AG08396 (cell line): ENCODE results near the gene SLC25A10.
A peak's percentile ranks its signal among the peaks of the same experiment; 100 is the strongest.

ENCODE experiments used
- DNase-seq: peaks from one replicate; pipeline ENCODE4 v3.0.0; 2012; ENCODE audit warnings: low spot score, mixed read lengths

The SLC25A10 gene

DNA sequence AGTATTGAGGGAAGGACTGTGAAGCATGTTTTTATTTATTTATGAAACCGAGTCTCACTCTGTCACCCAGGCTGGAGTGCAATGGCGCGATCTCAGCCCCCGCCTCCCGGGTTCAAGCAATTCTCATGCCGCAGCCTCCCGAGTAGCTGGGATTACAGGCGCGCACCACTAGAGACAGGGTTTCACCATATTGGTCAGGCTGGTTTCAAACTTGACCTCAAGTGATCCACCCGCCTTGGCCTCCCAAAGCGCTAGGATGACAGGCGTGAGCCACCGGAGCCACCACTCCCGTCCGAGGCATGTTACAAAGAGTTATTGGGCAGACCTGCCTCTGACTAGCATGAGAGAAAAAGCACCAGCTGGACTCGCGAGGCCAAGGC lies 5.9 kb upstream of the SLC25A10 start:
- DNase-seq: no peak

DNA sequence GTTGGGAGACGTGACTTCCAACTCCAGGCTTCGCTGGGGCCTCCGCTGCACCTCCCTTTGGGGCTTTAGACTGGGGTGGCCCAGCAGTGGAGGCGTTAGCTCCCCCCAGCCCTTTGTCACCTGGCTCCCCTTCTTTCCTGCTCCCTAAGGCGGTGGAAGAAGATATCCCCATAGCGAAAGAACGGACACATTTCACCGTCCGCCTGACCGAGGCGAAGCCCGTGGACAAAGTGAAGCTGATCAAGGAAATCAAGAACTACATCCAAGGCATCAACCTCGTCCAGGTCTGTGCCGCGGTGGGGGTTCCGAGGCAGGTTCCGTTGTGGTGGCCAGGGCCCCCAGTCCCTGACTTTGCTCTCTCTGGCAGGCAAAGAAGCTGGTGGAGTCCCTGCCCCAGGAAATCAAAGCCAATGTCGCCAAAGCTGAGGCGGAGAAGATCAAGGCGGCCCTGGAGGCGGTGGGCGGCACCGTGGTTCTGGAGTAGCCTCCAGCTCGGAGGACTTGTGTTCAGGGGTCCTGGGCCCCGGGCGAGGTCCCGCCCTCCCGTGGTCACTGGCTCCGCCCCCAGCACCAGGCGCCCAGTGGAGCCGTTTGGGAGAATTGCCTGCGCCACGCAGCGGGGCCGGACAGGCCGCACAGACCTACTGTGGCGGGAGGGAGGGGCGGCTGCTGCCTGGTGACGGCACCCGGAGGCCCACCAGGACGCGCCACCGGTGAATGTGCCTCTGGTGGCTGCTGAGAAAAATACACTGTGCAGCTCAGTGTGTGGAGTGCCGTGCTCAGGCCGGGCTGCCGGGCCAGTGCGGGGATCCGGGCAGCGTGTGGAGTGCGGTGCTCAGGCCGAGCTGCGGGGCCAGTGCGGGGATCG lies 5.1 kb upstream of the SLC25A10 start:
- DNase-seq: no peak

DNA sequence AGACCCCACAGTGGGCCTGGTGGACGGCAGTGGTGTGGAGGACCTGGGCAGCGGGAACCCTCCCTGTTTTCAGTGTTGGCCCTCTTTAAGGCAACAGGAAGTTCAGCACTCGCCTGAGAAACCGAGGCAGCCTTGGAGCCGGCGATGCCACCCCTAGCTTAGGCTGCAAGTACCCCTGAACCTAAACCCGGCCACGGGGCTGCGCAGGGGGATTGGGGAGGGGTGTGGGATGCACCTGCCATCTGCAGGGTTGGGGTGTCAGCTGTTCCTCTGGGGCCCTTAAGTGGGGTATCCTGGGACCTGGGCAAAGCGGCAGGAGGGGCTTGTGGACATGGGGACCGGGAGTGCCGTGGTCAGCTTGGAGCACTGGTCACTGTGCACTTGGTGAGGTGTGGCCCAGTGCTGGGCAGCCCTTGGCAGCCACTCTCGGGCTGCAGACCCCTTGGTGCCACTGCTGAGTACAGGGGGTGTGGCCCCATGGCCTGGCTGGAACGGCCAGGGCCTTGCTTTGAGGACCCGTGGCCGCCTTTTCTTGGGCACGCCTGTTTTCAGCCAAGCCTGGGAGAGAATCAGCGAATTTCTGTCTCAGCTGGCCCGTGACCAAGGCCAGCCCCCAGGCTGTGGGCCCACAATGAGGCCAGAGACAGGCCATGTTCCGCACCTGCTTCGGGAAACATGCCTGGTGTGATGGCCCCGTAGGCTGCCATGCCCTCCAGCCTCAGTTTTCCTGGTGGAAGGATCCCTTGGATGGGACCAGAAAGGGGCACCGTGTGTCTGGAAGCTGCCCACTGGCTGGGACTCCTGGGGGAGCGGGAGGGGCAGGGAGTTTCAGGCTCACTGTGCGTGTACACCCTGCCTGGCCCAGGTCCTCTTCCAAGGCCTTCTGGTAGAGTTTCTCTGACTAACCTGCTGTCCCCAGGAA lies 4.1 kb upstream of the SLC25A10 start:
- no peak for DNase-seq

DNA sequence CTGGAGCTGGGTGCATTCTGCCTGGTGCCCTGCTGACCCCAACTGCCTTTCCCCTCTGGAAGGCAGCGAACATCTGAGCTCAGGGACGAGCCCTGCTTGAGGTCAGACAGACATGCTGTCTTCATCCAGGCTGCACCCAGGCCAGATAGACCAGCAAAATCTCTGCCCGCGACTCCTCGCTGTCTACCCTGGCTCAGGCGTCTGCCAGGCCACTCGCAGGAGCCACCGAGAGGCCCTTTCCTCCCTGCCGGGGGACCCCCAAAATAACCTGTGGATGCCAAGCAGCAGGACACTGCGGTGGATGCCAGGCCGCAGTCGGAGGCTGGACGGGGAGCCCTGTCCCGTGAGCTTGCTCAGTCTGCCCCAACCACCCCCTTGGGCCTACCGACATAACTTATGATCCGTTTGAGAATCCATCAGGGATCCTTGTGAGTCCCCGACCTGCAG lies 3.3 kb upstream of the SLC25A10 start:
- DNase-seq: no peak

DNA sequence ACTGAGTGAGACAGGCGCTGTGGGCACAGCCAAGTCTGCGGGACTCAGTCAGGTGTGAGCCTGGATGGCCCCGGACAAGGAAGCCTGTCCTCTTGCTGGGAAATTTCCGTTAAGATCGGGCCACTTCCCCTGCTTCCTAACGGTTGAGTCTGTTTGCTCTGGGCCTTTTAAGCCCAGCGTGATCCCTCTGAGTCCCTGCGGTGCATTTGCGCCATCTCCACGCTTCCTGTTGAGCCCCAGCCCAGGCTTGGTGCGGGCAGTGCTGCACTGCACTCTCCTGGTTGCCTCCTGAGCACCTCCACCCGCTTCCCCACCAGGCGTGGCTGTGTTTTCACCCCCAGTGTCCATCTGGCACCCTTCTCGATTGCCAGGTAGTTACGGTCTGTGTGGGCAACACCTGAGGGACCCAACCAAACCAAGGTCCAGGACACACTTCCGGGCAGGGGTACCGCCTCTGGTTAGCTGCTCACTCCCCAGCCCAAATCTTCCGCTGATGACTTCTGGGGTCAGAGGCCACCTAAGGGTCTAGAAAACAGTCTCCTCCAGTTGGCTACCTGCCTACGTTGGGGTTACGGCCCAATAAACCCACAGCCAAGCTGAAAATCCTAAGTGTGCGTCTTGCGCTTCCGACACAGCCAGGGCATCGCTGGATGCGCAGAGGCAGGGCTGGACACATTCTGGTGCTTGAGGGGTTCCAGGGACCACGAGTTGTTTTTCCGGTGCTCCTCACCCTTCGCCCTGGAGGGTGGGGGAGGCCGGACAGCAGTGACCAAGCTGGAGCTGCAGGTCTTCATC lies 1.4 kb upstream of the SLC25A10 start:
- no peak for DNase-seq

DNA sequence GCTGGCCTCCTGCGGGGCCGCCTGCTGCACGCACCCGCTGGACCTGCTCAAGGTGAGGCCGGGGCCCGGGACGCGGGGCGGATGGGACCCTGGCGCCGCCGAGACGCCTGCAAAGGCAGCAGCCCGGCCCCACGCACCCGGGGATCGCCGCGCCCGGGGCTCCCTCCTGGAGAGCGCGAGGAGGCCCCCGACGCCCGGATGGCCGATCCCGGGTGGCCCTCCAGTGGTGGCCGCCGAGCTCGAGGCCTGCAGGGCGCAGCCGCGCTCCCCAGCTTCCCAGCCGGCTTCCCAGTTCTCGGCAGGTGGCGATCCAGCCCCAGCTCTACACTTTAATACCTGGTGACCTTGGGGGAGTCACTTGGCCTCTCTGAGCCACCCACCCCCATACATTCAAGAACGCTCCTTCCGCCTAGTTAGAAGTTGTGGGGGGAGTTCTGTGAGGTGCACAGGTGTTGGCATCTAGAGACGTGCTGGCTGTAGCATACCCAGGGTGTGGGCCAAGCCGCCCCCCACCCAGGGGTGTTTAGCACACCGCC lies 452 bp downstream of the SLC25A10 start:
- DNase-seq: peak; percentile 87

DNA sequence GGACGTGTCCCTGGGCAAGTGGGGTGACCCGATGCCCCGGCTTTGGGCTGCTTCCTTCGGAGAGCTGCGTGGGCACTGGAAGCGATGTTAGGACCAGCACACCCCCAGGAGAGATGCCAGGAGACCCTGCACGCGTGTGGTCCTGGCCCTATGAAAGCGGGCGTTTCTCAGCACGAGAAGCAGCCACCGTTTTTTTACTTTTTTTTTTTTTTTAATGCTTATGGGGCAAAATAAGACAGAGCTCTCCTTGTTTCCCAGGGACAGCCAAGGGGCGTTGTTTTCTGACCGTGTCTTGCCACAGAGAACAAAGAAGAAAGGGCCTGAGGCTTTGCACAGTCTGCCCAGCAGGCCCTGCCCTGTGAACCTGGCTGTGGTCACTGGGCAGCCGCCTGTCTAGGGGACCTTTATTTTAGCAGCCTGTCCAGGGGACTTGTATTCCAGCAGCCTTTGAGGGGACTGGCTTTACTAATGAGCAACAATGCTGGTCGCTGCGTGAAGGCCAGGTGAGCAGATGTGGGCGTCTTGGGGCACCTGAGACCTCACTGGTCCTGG lies 996 bp downstream of the SLC25A10 start:
- no peak for DNase-seq

DNA sequence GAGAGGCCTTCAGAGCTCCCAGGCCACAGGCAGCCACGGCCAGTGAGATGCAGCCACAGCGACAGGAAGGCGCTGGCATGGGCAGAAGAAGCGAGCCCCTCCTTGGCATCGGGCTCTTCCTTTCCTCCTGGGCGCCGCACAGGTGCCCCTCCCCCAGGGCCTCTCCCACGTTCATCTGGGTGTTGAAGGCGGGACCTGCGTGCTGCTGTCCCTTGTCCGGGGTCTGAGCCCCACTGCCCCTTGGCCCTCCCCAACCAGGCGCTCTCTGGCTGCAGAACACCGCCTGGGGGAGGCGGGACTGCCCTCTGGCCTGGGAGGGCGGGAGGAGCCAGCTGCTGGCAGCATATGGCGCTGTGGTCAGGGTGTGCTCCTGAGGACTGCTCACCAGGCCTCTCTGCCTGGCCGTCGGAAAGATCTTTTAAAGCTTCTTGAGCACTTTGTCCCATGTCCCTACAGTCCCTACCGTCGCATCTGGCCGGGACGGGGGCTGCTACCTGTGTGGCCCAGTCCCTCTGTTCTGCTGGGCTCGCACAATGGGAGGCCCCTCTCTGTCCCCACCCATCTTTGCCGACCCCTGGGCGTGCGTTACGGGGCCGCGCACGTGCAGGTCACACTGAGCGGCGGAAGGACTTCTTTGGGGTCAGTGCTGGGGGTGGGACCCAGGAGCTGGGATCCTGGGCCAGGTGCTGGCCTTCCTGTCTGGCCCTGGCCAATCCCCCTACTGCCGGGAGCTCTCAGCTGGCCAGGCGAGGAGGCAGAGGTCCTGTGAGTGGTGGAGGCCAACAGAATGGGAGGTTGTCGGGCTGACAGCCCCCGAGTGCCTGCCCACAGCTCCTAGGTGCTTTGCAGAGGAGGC lies 1.7 kb downstream of the SLC25A10 start:
- DNase-seq: no peak

DNA sequence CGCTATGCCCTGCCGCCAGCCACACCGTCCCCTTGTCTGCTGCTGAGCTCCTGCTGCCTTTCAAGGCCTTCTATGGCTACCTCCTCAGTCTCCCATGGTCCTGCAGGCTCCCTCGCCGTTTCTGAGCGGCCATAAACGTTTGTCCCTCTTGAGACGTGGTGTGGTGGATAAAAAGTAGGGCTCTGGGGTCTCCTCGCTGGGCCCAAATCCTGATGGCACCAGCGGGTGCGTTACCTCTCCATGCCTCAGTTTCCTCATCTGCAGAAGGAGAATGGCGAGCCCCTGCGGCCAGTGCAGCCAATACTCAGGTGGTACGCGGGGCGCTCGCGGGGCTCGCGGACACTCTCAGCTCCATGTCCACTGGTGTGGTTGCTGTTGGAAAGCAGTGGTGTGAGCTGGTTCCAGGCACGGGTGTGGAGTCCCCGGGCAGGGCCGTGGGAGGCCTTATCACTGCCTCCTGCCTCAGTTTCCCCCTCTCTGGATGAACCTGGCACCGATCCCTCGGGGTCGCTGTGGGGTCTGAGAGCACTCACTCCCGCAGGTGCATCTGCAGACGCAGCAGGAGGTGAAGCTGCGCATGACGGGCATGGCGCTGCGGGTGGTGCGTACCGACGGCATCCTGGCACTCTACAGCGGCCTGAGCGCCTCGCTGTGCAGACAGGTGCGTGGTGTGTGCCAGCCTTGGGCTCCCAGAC lies 2.5 kb downstream of the SLC25A10 start:
- no peak for DNase-seq

DNA sequence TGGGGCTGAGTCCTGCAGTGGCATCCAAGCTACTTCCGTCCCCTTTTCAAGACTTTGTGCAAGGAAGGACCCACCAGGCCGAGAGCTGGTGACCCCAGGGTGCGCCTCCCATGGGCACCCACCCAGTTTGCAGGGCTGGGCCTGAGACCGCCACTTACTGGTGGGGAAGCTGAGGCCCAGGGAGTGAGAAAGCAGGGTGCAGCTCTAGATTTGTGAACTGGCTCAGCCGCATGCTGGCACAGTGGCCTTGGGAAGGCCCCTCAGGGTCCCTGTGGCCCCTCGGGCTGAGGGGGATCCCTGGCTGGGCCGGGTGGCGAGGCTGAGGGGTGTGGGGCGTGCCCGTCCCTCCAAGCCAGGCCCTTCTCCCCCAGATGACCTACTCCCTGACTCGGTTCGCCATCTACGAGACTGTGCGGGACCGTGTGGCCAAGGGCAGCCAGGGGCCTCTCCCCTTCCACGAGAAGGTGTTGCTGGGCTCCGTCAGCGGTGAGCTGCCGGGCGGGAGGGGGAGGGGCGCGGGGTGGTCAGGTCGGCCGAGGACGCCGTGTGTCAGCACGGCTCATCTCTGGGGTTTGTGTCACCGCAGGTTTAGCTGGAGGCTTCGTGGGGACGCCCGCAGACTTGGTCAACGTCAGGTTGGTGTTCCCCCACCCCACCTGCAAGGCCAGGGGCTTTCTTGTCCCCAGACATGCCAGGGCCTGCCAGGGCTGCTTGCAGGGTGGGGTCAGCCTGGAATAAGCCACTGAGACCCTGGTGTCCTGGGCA lies 3.2 kb downstream of the SLC25A10 start:
- DNase-seq: no peak

DNA sequence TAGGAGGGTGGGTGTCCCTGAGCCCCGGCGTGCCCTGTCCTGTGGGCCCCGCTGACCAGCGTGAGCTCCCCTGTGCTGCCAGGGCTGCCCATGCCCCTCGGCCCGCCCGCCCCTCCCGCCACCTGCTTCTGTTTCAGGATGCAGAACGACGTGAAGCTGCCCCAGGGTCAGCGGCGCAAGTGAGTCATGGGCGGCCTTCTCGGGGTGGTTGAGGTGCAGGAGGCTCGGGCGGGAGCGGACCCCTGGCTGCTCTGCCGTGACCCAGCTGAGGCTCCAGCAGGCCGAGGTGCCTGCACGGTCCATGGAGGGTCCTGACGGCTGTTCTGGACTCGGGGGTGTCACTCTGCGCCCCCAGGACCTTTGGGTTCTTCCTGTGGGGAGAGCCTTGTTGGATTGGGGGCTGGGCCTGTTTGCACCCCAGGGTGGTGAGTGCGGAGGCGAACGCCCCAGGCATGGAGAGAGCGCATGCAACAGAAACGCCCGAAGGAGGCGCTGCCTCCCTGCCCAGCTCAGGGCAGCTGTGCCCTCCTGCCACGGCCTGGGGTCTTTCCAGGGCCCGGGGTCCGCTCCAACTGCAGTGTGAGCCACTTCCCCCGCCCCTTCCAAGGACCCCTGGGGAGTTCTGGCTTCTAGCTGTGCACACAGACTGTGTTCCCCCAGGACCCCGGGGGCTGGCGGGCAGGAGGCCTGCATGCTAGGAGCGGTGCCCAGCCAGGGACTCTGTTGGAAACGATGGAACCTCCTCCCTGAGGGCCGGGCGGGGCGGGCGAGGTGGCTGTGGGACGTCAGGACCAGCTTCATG lies 4.0 kb downstream of the SLC25A10 start:
- no peak for DNase-seq

DNA sequence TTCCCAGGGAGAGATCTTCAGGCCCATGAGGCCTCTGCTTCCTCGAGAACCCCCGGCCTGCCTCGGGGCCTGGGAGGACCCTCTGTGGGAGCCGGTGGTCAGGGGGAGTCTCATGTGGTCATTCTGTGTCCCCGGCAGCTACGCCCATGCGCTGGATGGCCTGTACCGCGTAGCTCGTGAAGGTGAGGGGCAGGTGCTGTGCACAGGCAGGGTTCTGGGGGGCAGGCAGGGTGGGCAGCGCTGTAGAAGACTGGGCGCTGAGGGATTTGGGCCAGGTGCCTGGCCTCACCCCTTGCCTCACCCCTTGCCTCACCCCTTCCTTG lies 4.6 kb downstream of the SLC25A10 start:
- DNase-seq: no peak

DNA sequence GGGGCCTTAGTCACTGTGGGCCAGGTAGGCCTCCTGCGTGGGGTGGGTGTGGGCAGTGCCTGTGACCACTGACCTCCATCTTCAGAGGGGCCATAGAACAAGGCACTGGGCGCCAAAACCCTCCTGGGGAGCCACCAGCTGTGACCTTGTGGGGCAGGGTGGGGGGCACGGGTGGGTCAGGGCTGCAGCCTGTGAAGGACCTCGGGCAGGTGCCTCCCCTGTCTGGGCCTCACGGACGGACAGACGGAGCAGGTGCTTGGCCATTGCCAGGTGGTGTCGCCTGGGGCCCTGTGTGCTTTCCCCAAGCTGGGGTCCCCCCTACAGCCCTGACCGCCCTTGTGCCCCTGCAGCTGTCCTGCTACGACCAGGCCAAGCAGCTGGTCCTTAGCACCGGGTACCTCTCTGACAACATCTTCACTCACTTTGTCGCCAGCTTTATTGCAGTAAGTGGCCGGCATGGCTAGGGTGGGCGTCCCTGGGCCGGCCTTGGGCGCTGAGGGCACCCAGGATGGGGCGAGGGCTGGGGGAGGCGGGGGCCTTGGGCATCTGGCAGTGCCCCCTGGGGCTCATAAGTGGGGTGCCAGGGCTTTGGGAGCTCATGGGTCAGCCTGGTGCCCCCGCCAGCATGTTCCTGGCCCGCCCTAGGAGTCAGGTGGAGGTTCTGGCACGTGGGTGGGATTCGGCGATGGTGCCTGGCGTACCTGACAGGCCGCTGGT lies 5.1 kb downstream of the SLC25A10 start:
- DNase-seq: no peak

DNA sequence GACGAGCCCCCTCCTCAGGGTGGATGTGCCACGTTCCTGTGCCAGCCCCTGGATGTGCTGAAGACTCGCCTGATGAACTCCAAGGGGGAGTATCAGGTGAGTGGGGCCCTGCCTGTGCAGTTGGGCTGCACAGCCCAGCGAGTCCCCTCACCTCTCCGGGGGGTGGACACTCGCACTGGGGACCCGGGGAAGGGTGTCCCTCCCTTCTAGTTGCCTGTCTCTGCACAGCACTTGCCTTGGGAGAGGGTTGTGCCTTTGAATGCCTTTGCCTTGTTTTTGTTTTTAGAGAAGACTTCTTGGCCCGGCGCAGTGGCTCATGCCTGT lies 5.6 kb downstream of the SLC25A10 start:
- no peak for DNase-seq

DNA sequence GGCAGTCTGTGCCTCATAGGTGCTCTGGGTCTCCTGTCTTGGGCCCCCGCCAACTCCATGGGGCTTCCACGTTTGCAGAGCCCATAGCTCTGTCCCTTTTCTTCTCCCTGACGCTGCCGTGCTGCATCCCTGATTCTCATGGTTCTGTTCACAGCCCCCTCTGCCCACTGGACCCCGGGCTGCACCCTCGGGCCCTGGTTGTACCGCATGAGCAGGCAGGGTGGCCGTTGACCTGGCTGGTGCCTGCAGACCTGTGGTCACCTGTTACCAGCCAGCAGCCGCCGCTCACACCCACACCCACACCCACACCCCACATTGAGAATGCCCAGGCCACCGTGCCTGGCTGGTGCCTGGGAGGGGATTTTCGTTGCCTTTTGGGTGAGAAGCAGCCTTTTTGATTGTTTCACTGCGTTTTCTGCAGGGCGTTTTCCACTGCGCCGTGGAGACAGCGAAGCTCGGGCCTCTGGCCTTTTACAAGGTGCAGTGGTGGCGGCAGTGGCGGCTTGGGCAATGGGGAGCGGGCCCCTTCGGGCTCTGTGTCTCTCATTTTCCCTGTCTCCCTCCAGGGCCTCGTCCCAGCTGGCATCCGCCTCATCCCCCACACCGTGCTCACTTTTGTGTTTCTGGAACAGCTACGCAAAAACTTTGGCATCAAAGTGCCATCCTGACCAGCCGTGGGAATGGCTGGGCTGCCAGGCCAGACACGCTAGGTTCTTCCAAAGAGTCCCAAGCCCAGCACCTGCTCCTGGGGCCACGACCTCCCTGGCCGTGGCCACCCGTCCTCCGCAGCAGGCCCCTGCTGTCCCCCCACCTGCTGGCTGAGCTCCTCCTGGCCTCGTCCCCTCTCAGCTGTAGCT lies 7.6 kb downstream of the SLC25A10 start:
- DNase-seq: no peak

DNA sequence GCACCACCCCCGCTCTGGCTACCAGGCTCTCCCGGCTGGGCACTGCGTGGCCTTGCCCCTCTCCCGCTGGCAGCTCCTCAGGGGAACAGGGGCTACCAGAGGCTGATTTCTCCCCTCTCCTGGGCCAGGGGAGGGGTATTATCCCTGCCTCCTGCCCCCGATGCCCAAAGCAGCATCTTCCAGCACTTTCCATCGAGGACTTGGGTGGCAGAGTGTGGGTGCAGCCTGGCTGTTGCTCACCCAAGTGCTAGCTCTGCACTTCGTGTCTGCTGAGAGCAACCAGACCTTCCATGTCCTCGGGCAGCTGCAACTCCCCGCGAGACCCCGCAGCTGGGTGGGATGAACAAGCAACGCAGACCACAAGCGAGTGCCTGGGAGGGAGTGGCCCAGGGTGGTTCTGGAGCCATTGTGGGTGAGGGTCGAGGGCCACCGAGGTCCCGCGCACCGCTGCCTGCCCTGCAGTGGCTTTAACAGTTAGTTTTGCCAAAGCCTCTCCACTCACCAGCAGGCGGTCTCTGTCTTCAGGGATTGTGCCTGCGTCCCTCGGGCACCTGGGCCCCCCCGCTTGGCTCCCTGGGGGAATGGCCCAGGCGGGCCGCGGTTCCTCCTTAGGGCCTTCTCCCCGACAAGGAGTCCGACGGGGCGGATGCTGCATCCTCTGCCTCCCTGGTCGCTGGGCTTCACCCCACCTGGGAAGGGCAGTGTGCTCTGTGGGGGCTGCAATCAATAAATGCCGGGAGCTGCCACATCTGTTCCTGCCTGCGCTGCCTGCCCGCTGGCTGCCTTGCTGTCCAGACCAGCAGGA lies 8.4 kb downstream of the SLC25A10 start:
- no peak for DNase-seq
